Measurements from ENCODE around the gene RALGPS2.
A peak's percentile ranks its signal among the peaks of the same experiment; 100 is the strongest.

RALGPS2 gene

GRCh38 chr1:178724728-178725465 lies at the start of gene RALGPS2:
RALGPS2 (plus strand) TSS chr1:178725244; CDS start chr1:178776765, 51,521 bp downstream.
- peak; percentile 90 for DNase-seq

GRCh38 chr1:178679237-178679636 lies 45.8 kb upstream of the RALGPS2 start:
- DNase-seq: no peak

GRCh38 chr1:178682429-178682828 lies 42.6 kb upstream of the RALGPS2 start:
- DNase-seq: peak; percentile 36

- DNase-seq: no peak
Measured at GRCh38 chr1:178682886-178683285, 42.2 kb upstream of the RALGPS2 start.

- no peak for DNase-seq
Measured at GRCh38 chr1:178683291-178683690, 41.8 kb upstream of the RALGPS2 start.

GRCh38 chr1:178684111-178684510 lies 40.9 kb upstream of the RALGPS2 start:
- no peak for DNase-seq

- DNase-seq: peak; percentile 11
Measured at GRCh38 chr1:178684542-178685000, 40.5 kb upstream of the RALGPS2 start.

GRCh38 chr1:178686407-178686806 lies 38.6 kb upstream of the RALGPS2 start:
- DNase-seq: no peak

- DNase-seq: no peak
Measured at GRCh38 chr1:178688244-178688643, 36.8 kb upstream of the RALGPS2 start.

GRCh38 chr1:178689769-178690168 lies 35.3 kb upstream of the RALGPS2 start:
- no peak for DNase-seq

GRCh38 chr1:178690496-178690895 lies 34.5 kb upstream of the RALGPS2 start:
- DNase-seq: no peak

GRCh38 chr1:178692564-178693327 lies 32.3 kb upstream of the RALGPS2 start:
- no peak for DNase-seq

- no peak for DNase-seq
Measured at GRCh38 chr1:178693366-178693765, 31.7 kb upstream of the RALGPS2 start.

GRCh38 chr1:178694923-178695525 lies 30.0 kb upstream of the RALGPS2 start:
- no peak for DNase-seq

- DNase-seq: no peak
Measured at GRCh38 chr1:178702146-178702545, 22.9 kb upstream of the RALGPS2 start.

- DNase-seq: no peak
Measured at GRCh38 chr1:178704833-178705232, 20.2 kb upstream of the RALGPS2 start.

GRCh38 chr1:178706432-178706831 lies 18.6 kb upstream of the RALGPS2 start:
- no peak for DNase-seq

- DNase-seq: no peak
Measured at GRCh38 chr1:178713259-178713658, 11.8 kb upstream of the RALGPS2 start.

- DNase-seq: no peak
Measured at GRCh38 chr1:178714453-178714852, 10.6 kb upstream of the RALGPS2 start.

GRCh38 chr1:178716111-178716510 lies 8.9 kb upstream of the RALGPS2 start:
- no peak for DNase-seq

- no peak for DNase-seq
Measured at GRCh38 chr1:178718520-178718919, 6.5 kb upstream of the RALGPS2 start.

- no peak for DNase-seq
Measured at GRCh38 chr1:178723546-178723945, 1.5 kb upstream of the RALGPS2 start.

GRCh38 chr1:178724376-178724727 lies 692 bp upstream of the RALGPS2 start:
- DNase-seq: no peak
